Renal cortex interstitium (tissue), 11 donors: ENCODE data around the gene PTMA. TPM values are rescaled to one million over a fixed set of nuclear protein-coding genes. Genes with fewer than 3 reads are reported as not detected.

Source experiments
- DNase-seq, 11 donors: peaks; one replicate each; pipeline ENCODE4 v3.0.0-alpha.2; 2013; ENCODE audit warnings: low read depth in 9 of 11, low spot score in 4 of 11; ENCODE audit errors: extremely low read depth in 1 of 11
- polyA plus RNA-seq, 3 donors: library from polyadenylated mRNA; unstranded; fragments of 120-200 nt; gene quantifications; one replicate each; pipeline ENCODE4 v1.2.1, GENCODE V29; 2013; ENCODE audit not compliant: insufficient read length in 3 of 3

Gene PTMA
- polyA plus RNA-seq, 3 donors: 2,063 to 2,308 (median 2,262) TPM

DNA sequence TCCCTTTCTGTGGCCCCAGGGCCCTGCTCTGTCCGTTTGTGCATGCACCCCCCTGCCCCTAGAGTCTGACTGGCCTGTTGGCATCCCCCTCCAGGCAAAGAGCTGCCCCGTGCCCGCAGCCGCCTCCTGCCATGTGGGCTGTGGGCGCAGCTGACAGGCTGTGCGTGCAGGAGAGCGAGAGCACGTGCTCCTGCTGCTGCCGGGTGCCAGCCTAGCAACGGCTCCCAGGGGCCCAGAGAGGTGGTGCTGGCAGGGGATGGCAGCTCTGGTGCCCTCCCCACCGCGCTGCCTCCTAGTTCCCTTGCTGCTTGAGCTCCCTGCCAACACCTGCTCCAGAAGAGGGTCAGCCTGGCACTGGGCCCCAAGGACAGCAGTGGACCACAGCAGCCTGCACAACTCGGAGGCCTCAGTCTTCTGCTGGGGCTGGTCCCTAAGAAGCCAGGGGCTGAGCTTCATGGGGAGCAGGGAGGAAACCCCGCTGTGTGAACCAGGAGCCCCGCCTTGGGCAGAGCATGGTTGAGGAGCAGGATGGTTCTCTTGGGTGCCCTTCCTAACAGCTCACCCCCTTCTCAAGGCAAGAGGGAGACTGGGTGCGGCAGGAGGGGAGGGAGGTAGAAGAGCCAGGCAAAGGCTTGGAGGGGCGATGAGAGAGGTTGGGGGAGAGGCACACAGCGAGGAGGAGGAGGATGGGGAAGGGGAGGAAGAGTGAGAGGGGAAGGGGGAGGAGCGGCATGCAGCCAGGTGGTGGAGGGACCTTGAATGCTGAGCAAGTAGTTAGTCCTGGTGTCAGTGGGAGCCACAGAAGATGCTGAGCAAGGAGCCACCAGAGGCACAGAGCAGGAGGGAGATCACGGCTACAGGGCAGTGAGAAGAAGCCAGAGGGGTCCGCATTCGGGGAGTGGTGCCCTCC lies 23.8 kb upstream of the PTMA start:
- DNase-seq: no peak

DNA sequence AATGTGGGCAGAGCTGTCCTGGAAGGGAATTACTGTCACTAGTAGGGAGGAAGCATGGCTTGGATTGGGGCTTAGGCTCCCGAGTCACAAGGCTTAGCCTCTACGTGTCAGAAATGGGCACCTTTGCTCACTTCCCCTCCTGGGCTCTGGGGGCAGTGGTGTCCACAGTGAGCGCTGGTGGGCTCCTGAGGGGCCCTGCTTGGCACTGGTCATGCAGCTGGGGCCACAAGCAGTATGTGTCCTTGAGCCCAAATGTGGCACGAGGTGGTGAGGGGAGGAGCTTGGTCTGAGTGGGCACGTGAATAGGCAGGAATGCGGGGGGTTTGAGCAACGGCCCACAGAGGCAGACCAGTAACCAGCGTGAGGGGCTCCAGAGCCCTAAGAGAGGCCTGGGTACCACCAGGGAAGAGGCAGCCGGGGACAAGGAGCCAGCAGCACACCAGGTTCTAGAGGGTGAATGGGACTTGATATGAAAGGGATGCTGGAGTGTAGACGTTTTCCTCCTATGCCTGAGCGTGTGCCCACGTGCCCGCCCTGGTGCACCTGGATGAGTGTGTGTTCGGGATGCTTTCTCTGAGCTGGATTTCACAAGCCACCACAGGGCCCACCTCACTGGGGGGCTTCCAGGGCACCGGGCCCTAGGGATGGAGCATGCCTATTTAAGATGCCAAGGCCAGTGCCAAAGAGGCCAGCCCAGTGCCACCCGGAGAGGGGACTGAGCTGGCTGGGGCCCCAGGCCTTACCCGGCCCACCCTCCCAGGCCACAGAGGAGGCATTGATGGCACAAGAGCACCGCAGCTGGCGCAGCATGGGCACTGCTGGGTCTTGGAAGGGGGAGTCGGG lies 22.8 kb upstream of the PTMA start:
- DNase-seq: no peak

DNA sequence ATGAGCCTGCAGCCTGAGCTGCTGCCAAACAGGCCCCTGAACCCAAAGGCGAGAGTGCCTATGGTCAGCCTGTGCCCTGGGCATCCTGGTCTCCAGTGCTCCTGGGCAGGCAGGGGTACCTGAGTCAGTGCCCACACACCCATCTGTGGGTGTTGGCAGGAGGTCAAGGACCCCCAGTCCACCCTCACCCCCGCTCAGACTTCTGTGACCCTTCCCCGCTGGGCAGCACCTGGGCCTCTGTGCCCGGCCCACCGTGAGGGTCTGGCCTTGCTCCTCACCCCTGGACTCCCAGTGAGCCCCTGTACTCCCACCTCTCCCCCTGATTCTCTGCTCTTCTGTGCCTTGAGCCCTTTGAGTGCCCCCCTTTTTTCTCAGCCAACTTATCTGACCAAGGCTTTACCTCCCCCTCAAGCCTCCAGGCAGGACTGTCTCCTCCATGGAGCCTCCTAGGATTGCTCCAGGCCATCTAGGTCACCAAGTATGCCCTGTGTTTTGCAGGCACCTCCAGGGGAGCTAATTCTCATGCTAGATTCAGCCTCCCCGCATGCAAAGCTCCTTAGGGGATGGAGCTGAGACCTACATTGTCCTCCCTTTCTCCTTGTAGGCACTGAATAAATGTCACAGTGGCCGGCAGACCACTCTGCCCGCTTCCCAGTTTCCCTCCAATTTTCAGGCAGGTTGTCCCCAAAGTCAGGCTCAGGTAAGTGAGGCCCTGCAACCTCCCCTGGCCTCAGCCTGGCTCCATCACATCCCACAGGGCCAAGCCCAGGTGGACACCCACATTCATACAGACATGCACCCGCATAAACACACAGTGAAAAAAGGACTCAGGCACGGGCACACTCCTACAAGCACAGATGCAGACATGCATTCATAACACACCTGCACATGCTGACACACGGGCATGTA lies 21.9 kb upstream of the PTMA start:
- no peak for DNase-seq

DNA sequence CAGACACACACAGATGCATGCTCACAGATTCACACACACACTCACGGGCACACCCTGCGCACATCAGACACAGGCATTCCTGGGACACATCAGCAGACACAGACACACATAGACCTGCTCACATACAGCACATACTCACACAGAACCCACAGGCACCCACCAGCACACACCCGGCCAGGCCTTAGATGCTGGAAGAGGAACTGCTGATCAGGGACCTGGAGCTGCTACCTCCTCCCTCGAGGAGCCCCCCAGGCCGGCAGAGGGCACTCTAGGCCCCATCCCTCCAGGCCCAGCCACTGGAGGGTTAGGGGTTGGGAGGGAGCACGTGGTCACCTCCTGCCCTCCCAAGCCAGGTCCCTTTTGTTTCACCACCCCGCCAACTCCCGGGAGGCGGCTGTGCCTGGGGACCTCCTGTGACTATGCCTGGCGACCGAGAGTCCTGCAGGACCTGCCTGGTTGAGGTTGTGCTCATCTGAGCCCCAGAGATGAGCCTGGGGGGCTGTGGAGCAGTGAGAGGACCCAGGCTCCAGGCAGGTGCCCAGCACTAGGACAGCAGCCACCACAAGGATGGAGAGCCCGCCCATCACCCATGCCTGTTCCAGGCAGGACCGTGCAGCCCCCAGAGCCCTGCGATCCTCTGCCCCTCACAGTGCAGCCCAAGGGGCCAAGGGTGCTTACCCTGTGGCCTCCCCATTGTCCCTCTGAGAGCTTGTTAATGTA lies 21.0 kb upstream of the PTMA start:
- DNase-seq: peak in 1 of 11 donors; percentile 37

- no peak for DNase-seq
Observed at GRCh38 chr2:231687961-231688360, 20.4 kb upstream of the PTMA start.

GRCh38 chr2:231688719-231689118 lies 19.6 kb upstream of the PTMA start:
- DNase-seq: no peak

- DNase-seq: no peak
Observed at GRCh38 chr2:231689124-231689893, 19.0 kb upstream of the PTMA start.

DNA sequence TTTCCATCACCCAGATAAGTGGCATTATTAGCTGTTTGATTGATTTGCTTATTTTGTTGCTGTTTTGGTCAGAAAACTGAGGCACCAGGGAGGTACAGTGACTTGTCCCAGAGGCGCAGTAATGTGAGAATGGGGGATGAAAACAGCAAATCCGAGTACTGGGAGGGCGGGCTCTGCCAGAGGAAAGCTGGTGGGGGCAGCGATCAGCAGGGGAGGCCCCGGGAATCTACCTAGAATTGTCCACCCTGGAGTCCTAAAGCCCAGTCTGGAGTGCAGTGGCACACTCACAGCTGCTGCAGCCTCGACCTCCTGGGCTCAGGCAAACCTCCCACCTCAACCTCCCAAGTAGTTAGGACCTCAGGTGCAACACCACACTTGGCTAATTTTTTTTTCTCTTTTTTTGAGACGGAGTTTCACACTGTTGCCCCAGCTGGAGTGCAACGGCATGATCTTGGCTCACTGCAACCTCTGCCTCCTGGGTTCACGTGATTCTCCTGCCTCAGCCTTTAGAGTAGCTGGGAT lies 17.0 kb upstream of the PTMA start:
- no peak for DNase-seq

GRCh38 chr2:231692847-231693246 lies 15.5 kb upstream of the PTMA start:
- DNase-seq: no peak

DNA sequence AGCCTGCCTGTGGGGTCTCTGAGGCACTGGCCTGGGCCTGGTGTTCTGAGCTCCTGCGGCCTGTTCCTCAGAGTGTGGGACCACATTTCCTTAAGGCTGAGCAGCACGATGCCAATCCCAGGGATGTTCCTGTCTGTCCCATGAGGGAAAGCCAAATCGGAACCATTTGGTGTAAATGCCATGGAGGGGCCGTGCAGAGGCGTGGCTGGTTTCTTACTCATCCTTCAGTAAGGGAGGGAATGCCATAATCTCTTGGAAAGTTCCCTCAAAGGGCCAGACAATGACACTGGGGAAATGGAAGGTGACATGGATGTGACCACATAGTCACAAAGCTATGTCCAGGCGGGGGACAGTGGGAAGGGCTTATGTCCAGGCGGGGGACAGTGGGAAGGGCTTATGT lies 14.4 kb upstream of the PTMA start:
- DNase-seq: no peak

- no peak for DNase-seq
Observed at GRCh38 chr2:231696004-231696367, 12.3 kb upstream of the PTMA start.

DNA sequence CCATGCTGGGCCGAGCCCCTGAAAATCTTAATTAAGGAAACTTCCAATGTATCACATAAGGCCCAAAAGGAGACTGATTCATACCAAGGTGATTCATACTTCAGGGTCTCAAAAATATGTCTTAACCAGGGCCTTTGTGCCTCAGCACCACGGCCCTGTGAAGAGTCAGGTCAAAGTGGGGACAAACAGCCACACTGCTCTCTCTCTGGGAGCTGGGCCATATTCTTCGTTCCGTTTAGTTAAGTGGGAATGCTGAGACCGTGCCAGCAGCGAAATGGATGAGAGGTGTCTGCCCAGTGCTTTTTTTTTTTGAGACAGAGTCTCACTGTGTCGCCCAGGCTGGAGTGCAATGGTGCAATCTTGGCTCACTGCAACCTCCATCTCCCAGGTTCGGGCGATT lies 9.3 kb upstream of the PTMA start:
- no peak for DNase-seq

DNA sequence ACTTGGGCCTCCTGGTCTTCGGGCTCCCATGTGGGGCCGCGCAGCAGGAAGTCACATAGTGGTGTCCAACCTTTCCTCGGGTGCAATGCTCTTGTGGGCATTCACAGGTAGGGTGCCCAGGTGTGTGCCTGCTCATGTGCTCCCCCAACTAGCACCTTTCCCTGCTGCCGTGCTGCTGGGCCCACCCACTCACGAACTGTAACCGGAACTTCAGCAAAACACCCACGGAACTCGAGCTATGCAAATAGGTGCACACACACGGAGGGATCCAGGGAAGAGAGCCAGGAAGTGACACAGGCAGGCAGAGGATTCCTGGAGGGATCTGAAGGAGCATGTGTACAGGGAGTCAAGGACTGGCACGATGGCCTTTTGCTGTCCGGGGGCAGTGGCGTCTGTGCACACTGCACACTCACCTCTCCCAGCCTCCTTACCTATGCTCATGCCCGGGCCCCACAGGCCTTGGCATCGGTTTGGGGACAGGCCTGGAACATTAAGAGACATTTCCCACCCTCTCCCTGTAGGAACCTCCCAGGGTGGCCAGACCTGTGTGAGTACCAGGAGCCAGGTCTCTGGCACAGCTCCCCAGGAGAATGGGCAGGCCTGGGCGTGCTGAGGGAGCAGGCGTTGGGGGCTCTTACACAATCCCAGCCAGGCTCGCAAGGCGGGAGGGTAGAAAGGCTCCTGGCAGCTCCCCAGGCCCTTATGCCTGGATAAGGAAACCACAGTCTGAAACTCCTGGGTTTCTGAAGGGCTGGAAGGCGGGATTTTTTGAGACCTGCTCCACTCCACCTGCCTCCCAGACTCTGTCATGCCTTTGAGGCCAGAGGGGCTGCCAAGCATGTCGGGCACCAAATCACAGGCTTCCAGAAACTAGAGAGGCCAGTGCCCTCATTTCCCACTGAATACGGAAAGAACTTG lies 6.6 kb upstream of the PTMA start:
- DNase-seq: peak in 1 of 11 donors; percentile 40

DNA sequence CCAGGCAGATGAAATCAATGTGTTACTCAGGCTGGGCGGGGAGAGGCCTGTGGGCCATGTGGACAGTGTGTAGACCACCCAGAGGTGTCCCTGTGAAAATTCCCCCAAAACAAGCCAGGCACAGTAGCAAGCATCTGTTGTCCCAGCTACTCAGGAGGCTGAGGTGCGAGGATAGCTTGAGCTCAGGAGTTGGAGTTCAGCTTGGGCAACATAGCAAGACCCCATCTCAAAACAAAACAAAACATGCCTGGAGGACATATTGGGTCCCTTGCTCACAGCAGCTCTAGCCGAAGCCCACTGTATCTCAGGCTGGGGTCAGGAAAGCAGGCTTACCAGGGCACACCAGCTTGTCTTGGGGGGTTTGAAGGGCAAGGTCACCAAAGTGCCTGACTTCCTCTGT lies 4.3 kb upstream of the PTMA start:
- no peak for DNase-seq

DNA sequence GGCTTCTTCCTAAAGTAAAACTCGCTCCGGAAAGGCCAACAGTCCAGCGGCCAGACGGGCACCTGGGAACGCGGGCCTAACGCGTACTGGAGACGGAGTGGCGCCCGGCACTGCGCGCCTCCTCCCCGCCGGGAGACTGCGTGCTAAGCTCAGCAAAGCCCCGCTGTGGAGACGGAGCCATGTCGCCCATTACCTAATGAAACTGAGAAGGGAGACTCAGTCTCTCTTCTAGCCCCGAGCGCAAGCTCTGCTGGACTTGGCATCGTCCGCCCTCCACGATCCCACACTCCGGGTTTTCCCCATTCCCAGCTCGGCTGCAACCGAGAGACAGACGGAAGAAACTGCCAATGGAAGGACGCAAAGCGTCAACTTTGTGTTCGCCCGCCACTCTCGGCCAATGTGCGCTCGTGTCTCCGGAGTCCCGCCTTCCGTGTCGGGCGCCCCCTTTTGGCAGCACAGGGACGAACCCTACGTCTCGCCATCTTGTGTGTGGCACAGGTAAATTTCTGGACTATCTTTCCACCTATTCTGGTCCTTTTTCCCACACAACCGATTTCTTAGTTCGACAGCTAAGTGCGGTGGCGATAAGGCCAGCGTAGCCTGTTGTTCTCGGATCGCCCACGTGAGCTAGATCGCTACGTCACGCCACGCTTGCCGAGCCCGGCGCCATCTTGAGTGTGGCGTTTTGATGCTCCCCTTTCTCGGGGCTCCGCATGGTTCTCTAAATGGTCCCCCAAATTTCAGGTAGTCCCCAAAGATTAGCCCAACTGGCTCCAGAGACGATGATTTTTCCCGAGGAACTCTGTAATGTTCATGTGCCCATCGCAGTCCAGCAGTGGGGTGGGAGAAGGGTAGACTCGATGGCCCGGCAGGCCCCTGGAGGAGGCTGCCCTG lies 1.3 kb upstream of the PTMA start:
- DNase-seq: peak; percentile 96 to 99 (median 98)

DNA sequence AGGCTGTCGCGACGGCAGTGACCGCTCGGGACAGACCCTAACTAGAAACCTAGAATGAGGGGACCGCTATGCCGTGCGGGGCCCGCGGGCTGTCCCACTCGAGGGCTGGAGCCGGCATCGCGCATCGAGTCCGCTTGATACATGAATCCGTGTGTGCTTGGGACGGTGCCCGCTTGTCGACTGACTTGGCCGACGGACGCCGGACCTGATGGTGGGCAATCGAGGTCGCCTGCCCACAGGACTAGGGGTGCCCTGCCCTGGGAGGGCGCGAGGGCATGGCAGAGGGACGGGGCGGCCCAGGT lies 749 bp upstream of the PTMA start:
- DNase-seq: peak in 1 of 11 donors; percentile 64
